ENCODE results near the gene ZNF319.
"Not testable (repeated sequence)": the region's sequence is repeated elsewhere in the genome, so short reads cannot be mapped to it uniquely, and the experiment has no call there.

ZNF319 gene

DNA sequence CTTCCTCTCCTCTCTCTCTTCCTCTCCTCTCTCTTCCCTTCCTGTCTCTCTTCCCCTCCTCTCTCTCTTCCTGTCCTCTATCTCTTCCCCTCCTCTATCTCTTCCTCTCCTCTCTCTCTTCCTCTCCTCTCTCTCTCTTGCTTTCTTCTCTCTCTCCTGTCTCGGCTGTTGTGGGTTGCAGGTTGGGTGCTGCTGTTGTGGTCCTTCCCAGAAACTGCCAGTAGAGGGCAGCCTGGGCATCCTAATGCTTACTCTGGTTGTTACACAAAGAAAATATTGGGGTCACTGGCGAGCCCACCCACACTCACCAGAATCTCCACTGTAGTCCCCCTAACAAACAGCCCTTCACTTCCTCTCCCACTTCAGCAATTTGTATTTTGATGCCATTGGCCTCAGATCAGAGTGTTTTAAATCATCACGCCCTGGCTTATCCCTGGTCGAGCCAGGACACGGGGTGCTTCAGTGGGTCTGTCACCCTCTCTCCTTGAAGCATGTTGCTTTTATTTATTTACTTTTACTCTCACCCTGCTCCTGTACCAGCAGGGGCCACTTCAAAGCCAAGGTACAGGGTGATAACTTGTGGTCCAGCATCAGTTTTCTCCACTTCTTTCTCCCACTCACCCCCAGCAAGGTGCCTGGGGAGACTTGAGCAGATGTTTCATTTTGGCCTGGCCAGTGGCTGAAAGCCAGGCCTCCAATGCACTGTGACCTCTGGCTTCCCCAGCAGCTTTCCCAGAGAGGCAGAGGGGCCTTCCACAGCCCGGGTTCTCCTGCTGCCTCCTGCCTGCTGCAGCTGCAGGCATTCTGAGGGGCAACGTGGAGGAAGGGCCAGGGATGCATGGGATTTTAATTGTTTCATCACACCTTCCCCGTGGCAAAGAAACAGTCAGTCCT is 20.4 kb upstream of the ZNF319 start:
- peak; percentile 72 to 73 for DNase-seq

DNA sequence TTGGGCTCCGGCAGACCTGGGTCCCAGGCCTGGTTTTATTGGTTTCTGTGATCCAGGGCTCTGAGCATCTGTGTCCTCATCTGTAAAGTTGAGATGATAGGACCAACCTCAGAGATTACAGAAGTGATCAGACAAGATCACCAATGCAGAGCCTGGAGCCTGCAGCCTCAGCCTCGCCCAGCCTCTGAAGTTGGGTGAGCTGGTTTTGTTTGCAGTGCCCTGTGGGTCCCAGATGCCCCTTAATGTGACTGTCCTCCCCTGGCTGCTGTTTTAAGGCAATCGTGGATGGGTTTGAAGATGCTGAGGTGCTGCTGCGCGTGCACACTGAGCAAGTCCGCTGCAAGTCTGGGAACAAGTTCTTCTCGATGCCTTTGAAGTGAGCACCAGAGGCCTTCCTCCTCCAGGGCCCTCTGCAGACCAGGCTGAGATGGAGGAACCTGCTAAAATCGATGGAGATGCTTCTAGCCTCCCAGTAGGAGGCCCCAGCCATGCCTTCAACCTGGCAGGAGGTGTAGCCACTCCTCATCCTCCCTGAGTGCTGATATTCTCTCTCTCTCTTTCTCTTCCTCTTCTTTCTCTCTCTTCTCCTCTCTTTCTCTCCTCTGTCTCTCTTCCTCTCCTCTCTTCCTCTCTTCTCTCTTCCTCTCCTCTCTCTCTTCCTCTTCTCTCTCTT is 19.5 kb upstream of the ZNF319 start:
- DNase-seq: no peak

DNA sequence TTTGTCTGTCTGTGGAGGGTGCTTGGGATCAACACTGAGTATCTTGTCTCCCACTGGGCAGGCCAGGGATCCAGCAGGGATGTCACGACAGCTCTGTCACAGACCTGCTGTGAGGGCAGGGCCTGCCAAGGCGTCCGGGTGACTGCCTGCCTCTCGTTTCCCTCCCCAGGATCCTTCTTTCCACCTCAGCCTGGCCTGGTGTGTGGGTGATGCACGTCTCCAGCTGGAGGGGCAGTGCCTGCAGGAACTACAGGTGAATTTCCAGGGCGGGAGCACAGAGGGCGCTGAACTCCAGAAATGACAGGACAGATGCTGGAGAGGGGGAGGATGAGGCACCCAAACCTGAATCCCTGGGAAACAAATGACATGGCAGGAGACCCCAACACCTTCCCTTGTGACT is 18.3 kb upstream of the ZNF319 start:
- no peak for DNase-seq

DNA sequence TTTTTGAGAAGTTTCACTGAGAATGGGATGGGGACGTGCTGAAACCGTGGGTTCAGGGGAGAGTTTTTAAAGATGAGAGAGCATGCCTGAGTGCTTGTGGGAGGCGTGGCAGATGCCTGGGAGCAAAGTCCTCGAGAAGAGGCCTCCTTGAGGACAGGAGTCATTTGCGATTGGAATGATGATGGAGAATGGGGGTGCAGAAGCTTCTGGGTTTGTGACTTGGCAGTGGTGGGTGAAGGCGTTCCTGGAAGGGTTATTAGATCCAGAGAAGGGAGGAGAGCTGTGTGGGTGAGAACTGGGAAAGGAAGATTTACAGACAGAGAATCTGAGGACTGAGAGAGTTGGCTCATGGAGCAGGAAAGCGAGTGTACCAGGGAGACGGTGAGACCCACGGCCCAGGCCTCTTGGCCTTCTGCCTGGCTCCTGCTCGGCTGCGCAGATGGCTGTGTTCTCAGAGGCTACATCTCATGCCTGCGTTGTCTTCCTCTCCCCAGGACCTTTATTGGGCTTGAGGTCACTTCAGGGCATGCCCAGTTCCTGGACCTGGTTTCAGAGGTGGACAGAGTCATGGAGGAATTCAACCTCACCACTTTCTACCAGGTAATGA is 16.5 kb upstream of the ZNF319 start:
- DNase-seq: no peak

DNA sequence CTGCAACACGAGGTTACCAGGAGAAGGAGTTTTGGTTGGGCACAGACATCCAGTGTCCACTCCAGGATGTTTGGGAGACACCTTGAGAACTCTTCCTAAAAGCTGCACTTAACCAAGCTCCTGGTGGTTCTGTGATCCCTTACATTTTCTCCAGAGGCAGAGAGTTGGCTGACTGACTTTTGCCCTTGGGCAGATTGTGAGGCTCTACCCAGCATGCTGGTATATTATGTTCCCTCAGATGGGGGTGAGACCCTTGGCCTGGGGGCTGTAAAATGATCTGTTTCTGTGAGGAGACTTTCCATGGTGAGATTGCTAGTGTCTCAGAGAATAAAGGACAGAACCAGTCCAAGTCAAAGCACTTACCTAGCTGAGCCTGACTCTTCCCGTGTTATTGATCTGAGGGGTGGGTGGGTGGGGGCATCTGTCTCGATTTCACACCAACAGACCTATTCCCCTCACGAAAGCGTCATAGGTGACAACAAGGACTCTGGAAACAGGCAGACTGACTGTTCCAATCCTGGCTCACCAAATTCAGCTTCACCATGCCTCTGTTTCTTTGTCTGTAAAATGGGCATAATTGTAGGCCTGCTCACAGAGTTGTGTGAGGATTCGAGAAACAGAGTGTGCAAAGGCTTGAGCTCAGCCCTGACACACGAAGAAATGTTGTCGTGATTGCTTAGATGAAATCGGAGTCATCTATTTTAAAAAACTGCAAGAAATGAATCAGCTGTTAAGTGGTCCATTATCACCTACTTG is 12.9 kb upstream of the ZNF319 start:
- DNase-seq: no peak

DNA sequence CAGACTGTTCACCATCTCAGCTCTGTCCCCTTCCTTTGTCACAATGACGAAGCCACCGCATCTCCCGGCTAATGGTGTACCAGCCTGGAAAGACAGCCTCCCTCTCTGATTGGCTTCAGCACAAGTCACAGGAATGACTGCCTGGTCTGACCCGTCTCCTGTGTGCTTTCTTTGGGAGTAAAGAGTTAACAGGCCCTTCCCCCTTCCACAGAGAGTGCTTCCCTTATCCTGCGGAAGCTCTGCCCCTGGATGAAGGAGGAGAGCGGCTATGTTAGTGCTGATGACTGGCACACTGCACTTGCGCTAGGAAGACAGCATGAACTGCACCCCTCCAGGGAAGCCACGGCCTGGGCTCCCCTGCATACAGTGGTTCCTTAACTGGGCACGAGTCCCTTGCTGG is 12.0 kb upstream of the ZNF319 start:
- DNase-seq: no peak

DNA sequence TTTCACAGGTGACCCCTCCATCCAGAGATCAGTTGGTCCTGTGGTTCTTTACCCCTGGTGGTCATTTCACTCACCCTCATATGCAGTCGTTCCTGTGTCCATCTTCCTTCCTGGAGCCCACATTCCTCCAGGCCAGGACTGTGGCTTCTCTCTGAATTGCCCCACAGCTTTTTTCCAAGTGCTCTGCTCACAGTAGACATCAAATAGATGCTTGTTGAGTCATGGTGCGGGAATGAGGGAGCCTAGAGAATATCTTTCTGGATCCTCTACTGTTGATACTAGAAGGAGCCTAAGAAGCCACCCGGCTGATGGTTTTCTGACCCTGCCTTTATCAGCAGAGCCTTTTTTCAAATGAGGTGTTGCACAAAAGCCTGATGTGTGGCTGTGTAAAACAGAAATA is 11.2 kb upstream of the ZNF319 start:
- no peak for DNase-seq

DNA sequence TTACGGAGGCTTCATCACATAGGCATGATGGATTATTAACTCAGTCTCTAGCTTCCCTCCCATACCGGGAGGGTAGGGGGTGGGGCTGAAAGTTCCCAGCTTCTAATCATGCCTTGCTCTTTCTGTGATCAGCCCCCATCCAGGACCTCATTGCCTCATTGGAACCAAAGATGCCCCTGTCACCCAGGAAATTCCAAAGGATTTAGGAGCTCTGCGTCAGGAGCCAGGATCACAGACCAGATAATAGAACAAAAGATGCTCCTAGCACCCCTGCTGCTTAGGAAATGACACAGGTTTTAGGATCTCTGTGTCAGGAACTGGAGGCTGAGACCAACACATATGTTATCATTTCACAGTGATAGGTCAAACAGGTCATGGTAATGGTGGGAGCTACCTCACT is 10.4 kb upstream of the ZNF319 start:
- DNase-seq: no peak

DNA sequence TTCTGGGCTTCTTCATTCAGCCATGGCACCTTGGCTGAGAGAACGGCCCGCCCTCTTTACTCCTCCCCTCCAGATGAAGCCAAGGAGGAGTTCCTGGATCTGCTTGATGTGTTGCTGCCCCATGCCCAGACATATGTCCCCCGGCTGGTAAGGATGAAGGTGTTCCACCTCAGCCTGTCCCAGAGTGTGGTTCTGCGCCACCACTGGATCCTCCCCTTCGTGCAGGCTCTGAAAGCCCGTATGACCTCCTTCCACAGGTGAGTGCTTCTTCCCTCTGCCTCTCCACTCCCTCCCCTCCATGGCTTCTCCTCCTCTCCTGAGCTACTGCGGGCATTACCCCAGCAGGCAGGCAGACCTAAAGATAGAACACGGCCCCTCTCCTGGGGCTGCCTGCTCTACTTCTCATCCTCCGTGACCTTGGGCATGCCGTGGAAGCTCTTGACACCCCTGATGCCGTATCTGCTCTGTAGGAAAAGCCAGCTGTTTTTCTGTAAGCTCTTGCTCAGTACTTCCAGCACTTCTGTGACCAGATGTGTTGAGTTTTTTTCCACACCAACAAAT is 9.5 kb upstream of the ZNF319 start:
- DNase-seq: no peak

DNA sequence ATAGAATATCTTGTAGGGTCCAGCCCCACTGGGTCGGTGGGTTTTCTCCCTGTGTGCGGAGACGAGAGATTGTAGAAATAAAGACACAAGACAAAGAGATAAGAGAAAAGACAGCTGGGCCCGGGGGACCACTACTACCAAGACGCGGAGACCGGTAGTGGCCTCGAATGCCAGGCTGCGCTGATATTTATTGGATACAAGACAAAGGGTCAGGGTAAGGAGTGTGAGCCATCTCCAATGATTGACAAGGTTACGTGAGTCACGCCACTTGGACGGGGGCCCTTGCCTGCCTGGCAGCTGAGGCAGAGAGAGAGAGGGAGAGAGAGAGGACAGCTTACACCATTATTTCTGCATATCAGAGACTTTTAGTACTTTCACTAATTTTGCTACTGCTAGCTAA is 4.3 kb upstream of the ZNF319 start:
- not testable (repeated sequence) for DNase-seq

DNA sequence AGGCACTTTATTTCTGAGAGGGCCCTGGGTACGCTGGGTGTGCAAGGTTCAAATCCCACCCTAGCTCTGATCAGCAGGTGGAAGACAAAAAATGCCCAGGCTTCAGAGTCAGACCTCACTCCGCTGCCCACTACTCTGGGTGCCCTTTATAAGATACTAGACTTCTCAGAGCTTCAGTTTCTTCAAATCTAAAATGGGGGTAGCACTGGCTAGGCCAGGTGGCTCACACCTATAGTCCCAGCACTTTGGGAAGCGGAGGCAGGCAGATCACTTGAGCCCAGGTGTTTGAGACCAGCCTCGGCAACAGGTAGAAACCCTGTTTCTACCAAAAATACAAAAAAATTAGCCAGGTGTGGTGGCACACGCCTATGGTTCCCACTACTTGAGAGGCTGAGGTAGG is 2.5 kb upstream of the ZNF319 start:
- no peak for DNase-seq

DNA sequence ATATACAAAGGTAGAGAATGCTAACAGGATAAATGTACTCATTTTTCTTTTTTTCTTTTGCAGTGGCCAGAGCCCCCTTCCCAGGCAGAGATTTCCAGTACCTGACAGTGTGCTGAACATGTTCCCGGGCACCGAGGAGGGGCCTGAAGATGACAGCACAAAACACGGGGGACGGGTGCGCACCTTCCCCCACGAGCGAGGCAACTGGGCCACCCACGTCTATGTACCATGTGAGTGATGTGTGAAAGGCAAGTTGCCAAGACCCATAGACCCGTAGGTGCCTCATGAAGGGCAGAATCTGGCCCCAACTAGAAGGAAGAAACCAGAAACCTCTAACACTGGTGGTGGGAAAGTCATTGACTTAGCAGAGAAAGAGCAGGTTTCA is 1.9 kb upstream of the ZNF319 start:
- no peak for DNase-seq

DNA sequence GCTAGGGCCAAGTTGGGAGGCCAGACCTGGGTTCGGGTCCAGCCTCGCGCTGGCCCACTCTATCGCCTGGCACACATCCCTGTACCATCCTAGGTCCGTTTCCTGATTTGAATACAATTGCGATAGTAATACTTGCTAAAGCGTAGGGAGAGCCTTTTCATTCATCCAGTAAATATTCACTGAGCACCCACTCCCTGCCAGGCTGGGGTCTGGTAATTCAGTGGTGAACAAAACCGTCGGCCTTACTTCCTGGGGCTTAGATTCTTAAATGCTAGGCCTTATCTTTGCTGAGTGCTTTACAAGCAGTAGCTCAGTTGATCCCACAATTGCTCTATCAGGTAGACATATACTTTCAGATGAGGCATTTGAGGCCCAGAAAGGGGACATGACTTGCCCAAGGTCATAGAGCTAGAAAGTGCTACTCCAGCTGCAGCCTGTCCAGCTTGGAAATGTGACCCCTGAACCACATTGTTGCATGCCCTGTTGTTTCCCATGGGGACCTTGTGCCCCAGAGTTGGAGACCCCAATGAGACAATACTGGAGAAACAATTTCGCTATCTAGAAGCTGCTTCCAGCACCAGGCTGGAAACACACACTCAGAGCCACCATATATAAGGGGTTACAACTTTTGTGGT is 1.4 kb upstream of the ZNF319 start:
- DNase-seq: no peak

DNA sequence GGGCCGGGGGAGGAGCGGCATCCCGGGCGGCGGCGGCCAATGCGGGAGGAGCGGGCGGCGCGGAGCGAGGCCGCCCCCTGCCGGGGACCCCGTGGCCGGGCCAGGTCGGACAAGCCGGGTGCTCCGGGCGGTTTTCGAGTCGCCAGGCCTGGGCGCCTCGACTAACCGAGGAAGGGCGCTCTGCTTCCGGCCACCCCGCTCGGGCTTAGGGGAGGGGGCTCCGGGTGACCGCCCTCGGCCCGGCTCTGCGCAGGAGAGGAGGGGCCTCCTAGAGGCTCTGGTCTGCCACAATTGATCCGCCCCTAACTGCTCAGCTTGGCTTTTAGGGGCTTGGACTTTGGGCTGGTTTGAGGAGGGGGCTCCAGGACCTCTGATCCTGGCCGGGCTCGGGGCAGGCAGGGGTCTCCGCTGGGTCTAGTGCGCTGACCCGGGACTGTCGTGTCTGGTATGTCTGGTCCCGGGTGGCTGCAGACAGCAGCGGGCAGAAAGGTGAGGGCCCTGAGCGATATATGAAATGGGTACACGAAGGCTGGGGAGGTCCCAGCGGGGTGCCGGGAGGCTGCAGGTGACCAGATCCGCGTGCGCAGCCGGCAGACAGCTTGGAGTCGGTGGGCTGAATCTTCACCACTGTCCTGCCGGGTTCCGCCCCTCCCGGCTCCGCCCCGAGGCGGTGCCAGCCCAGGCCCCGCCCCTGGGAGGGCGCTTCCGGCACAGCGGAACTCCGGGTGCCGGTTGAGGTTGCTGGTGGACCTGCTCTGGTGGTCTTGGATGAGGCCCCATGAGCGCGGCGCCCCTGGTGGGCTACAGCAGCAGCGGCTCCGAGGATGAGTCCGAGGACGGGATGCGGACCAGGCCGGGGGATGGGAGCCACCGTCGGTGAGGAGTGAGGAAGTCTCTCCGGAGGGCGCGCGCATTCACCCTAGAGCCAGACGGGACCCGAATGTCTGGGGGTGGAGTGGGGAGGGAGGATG is 519 bp upstream of the ZNF319 start, which contains the start of gene USB1:
Gene USB1, plus strand, starts transcription at position 702 of the 971 bp plus-strand sequence. Its CDS starts 77 bp downstream, at position 779.
- peak; percentile 84 to 85 for DNase-seq

DNA sequence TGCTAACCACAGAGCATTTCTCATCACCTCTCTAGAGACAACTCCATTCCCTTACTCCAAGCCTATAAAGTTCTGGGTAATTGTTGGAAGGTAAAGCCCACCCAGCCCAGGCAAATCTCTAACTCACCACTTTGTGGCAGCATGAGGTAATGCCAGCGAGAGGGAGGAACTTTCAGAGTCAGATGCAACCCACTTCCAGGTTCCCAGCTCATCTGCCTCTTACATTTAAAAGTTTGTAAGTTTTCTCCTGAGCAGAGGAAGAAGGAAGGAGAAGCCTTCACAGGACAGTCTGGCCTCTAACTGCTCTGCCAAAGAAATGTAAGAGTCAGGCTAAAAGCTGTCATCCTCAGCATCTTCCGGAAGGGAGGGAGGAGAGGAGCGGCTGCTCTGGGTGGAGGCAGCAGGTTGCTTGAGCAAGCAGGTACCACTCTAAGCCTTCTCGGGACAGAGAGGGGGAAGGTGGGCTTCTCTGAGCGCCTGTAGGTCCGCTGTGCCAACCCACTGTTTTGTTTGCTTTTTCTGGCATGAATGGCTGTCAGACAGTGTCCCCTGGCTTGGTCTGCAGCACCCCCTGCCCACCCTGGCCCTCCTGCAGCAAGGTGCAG is 1.0 kb downstream of the ZNF319 start:
- peak in 1 of 2 donors; percentile 45 for DNase-seq

DNA sequence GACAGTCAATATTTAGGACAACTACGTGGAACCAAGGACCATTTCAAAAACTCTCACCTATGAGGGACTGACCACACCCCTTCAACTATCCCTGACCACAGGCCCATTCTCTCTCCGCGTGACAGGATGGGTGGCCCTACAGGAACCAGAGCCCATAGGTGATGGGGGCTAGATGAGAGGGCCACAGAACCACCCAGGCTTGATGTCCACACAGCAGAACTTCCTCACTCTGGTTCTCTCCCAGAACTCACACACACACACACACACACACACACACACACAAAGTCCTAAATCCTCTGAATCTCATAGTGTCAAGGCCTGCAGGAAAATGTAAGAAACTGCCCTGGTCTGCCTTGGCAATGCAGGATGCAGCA is 1.5 kb downstream of the ZNF319 start:
- no peak for DNase-seq

DNA sequence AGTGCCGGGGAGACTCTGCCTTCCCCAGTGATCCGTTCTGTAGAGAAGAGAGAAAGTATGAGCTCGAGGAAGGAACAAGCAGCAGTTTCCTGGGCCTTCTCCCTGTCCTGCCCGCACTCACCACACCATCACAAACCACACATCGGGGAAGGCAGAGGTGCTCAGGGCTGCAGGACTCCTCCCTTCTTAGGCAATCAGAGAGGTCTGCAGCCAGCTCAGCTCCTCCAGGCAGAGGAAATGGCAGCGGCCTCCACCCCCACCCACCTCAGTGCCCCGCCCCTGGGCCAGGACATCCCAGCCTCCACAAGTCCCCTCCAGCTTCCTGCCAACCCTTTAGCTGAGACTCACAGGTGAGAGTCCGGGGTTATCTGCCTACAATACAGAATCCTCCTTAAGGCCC is 2.0 kb downstream of the ZNF319 start:
- peak; percentile 58 to 73 for DNase-seq

DNA sequence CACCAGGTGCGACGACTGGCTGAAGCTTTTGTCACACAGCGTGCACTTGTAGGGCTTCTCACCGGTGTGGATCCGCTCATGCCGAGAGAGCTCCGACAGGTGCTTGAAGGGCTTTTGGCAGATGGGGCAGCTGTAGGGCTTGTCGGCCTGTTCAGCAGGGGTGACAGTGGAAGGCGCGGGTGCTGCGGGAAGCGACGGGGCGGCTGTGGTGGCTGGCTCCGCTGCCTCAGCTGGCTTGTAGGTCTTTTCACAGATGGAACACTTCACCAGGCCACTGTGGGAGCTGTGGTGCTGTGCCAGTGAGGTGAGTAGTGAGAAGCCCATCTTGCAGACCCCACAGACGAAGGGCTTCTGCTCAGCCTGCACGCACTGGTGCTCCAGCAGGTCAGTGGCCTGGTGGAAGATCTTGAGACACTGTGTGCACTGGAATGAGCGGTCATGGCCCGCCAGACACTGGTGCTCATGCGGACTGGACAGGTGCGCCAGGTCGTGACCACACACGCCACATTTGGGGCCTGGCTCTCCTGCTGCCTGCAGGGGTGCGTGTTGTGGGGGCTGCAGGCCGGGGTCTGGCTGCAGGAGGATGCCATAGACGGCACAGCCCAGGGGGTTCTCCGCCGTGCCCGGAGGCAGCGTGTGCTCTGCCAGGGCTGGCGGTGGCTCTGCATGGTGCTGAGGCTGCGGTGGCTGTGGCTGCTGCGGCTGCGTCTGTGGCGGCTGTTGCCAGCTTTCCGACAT is 2.8 kb downstream of the ZNF319 start:
- no peak for DNase-seq

DNA sequence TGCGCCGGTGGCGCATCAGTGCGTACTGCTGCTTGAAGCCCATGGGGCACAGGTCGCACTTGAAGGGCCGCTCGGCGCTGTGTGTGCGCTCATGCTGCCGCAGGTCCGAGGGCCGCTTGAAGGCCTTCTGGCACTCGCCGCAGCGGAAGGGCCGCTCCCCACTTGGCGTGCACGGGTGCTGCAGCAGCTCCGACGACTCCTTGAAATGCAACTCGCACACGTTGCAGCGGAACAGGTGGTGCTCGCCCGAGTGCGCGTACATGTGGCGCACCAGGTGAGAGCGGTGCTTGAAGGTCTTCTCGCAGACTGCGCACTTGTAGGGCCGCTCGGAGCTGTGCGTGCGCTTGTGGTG is 3.3 kb downstream of the ZNF319 start:
- DNase-seq: no peak

Measured in stimulated activated CD4-positive, alpha-beta T cell treated with anti-CD3 and anti-CD28 coated beads, Interleukin-2, amount 100 ng/mL, for 24 hours (primary cell).